ENCODE results near the gene VSIG10L. TPM values are rescaled to one million over a fixed set of nuclear protein-coding genes. Genes with fewer than 3 reads are reported as not detected.

The VSIG10L gene
- polyA plus RNA-seq (2013, experiment 1 of 2) = 5.8 TPM
- 5.4 TPM for polyA plus RNA-seq (2013, experiment 2 of 2)

- H3K27ac ChIP-seq (ENCODE audit: low read length, poor library complexity, severe bottlenecking) = no peak within 1 kb of the TSS
- H3K9me3 ChIP-seq (ENCODE audit: control insufficient read depth, low read length) = no peaks in the 10 kb centered on the region
- peak within 1 kb of the TSS in 1 of 2 experiments; percentile 87 for H2BK12ac ChIP-seq (ENCODE audit: low read length in 2 of 2)
- H3K4me1 ChIP-seq (ENCODE audit: control insufficient read depth, insufficient read depth, low read depth, low read length) = peaks cover 16% of the 10 kb centered on the region
- 81% methylated on average over 3 of the region's 3 CpGs for WGBS
- H3K79me1 ChIP-seq (replicated peaks; ENCODE audit: low read length, poor library complexity, severe bottlenecking) = no peaks in the 10 kb centered on the region
- DNase-seq = no peak
- peak within 1 kb of the TSS; percentile 45 for H4K91ac ChIP-seq (ENCODE audit: low read length)
- H3K36me3 ChIP-seq (ENCODE audit: control insufficient read depth in 1 of 2, insufficient read depth in 2 of 2, low read depth in 1 of 2, low read length in 2 of 2) = peaks cover 24 to 25% of the 10 kb centered on the region in 2 experiments
- peak within 1 kb of the TSS in 1 of 2 experiments; percentile 44 for H3K14ac ChIP-seq (ENCODE audit: low read length in 2 of 2)
- H3K9ac ChIP-seq (ENCODE audit: low read length) = peak within 1 kb of the TSS; percentile 80
- no peak within 1 kb of the TSS for H3K23ac ChIP-seq (ENCODE audit: low read length in 2 of 2)
- no peak within 1 kb of the TSS for H2AK5ac ChIP-seq (ENCODE audit: low read length, severe bottlenecking)
- no peak within 1 kb of the TSS for H3K4me3 ChIP-seq (ENCODE audit: insufficient read depth in 1 of 2, low read depth in 1 of 2, low read length in 2 of 2)
- no peak within 1 kb of the TSS for H3K4me2 ChIP-seq (ENCODE audit: low read length, poor library complexity, severe bottlenecking)
- H3K18ac ChIP-seq (ENCODE audit: low read depth in 1 of 2, low read length in 2 of 2) = no peak within 1 kb of the TSS
- H2BK5ac ChIP-seq (ENCODE audit: low read depth, low read length, poor library complexity, severe bottlenecking) = no peak within 1 kb of the TSS
- peak within 1 kb of the TSS; percentile 40 for H4K8ac ChIP-seq (ENCODE audit: low read length)
- peak within 1 kb of the TSS; percentile 77 for H2BK15ac ChIP-seq (ENCODE audit: low read depth, poor library complexity, severe bottlenecking)
- no peak within 1 kb of the TSS for H2BK120ac ChIP-seq (ENCODE audit: low read depth, low read length)
- H2AFZ ChIP-seq (ENCODE audit: low read depth, low read length) = no peak within 1 kb of the TSS
- no peak within 1 kb of the TSS for H3K4ac ChIP-seq (ENCODE audit: low read depth in 1 of 2, low read length in 2 of 2)
- peaks cover 0 to 3% of the 10 kb centered on the region in 2 experiments for H3K27me3 ChIP-seq (ENCODE audit: control insufficient read depth in 1 of 2, insufficient read depth in 1 of 2, low read length in 2 of 2)
These were observed at the start of gene VSIG10L for GRCh38 chr19:51341976-51342580. VSIG10L (minus strand) TSS chr19:51342139; CDS start chr19:51342124, 15 bp downstream.

GRCh38 chr19:51391073-51391611 is 49.2 kb upstream of the VSIG10L start:
- H2BK15ac ChIP-seq (ENCODE audit: low read depth, poor library complexity, severe bottlenecking) = no peak overlapping the region
- H4K91ac ChIP-seq (ENCODE audit: low read length) = no peak overlapping the region
- no peak overlapping the region for H4K8ac ChIP-seq (ENCODE audit: low read length)
- WGBS = 77% methylated on average over 6 of the region's 8 CpGs
- H3K4ac ChIP-seq (ENCODE audit: low read depth in 1 of 2, low read length in 2 of 2) = no peak overlapping the region
- no peak overlapping the region for H3K9ac ChIP-seq (ENCODE audit: low read length)
- H2AFZ ChIP-seq (ENCODE audit: low read depth, low read length) = no peak overlapping the region
- no peak overlapping the region for H3K27ac ChIP-seq (ENCODE audit: low read length, poor library complexity, severe bottlenecking)
- no peak overlapping the region for H3K23ac ChIP-seq (ENCODE audit: low read length in 2 of 2)
- no peak overlapping the region for H2BK5ac ChIP-seq (ENCODE audit: low read depth, low read length, poor library complexity, severe bottlenecking)
- H3K18ac ChIP-seq (ENCODE audit: low read depth in 1 of 2, low read length in 2 of 2) = no peak overlapping the region
- H2BK12ac ChIP-seq (ENCODE audit: low read length in 2 of 2) = no peak overlapping the region
- no peak overlapping the region for H2BK120ac ChIP-seq (ENCODE audit: low read depth, low read length)
- no peaks in the 10 kb centered on the region for H3K36me3 ChIP-seq (ENCODE audit: control insufficient read depth in 1 of 2, insufficient read depth in 2 of 2, low read depth in 1 of 2, low read length in 2 of 2)
- peaks cover 8% of the 10 kb centered on the region for H3K4me1 ChIP-seq (ENCODE audit: control insufficient read depth, insufficient read depth, low read depth, low read length)
- no peak overlapping the region for H2AK5ac ChIP-seq (ENCODE audit: low read length, severe bottlenecking)
- DNase-seq = no peak
- no peaks in the 10 kb centered on the region for H3K27me3 ChIP-seq (ENCODE audit: control insufficient read depth in 1 of 2, insufficient read depth in 1 of 2, low read length in 2 of 2)
- no peak overlapping the region for H3K4me2 ChIP-seq (ENCODE audit: low read length, poor library complexity, severe bottlenecking)
- H3K9me3 ChIP-seq (ENCODE audit: control insufficient read depth, low read length) = no peaks in the 10 kb centered on the region
- no peak overlapping the region for H3K14ac ChIP-seq (ENCODE audit: low read length in 2 of 2)
- H3K4me3 ChIP-seq (ENCODE audit: insufficient read depth in 1 of 2, low read depth in 1 of 2, low read length in 2 of 2) = no peak overlapping the region
- no peaks in the 10 kb centered on the region for H3K79me1 ChIP-seq (replicated peaks; ENCODE audit: low read length, poor library complexity, severe bottlenecking)

- H4K91ac ChIP-seq (ENCODE audit: low read length) = no peak overlapping the region
- WGBS = 93% methylated on average over 14 of the region's 14 CpGs
These were observed 47.2 kb upstream of the VSIG10L start for GRCh38 chr19:51389143-51389542.

GRCh38 chr19:51387924-51388389 is 46.0 kb upstream of the VSIG10L start, which contains the start of gene LIM2:
LIM2 (minus strand) TSS chr19:51387974; CDS start chr19:51387443, 531 bp downstream.
- Histone ChIP-seq H2AK5ac (ENCODE audit: low read length, severe bottlenecking) (no peak within 1 kb of the TSS), H3K23ac (ENCODE audit: low read length in 2 of 2) (no peak within 1 kb of the TSS), H2BK120ac (ENCODE audit: low read depth, low read length) (no peak within 1 kb of the TSS), H2BK15ac (ENCODE audit: low read depth, poor library complexity, severe bottlenecking) (no peak within 1 kb of the TSS), H3K9me3 (ENCODE audit: control insufficient read depth, low read length) (no peaks in the 10 kb centered on the region), H3K27me3 (ENCODE audit: control insufficient read depth in 1 of 2, insufficient read depth in 1 of 2, low read length in 2 of 2) (no peaks in the 10 kb centered on the region), H3K4me2 (ENCODE audit: low read length, poor library complexity, severe bottlenecking) (no peak within 1 kb of the TSS), H2BK12ac (ENCODE audit: low read length in 2 of 2) (no peak within 1 kb of the TSS), H3K27ac (ENCODE audit: low read length, poor library complexity, severe bottlenecking) (no peak within 1 kb of the TSS), H4K91ac (ENCODE audit: low read length) (no peak within 1 kb of the TSS), H3K4me3 (ENCODE audit: insufficient read depth in 1 of 2, low read depth in 1 of 2, low read length in 2 of 2) (no peak within 1 kb of the TSS), H2AFZ (ENCODE audit: low read depth, low read length) (no peak within 1 kb of the TSS), H2BK5ac (ENCODE audit: low read depth, low read length, poor library complexity, severe bottlenecking) (no peak within 1 kb of the TSS), H3K79me1 (replicated peaks; ENCODE audit: low read length, poor library complexity, severe bottlenecking) (no peaks in the 10 kb centered on the region), H3K14ac (ENCODE audit: low read length in 2 of 2) (no peak within 1 kb of the TSS), H3K4me1 (ENCODE audit: control insufficient read depth, insufficient read depth, low read depth, low read length) (no peaks in the 10 kb centered on the region), H4K8ac (ENCODE audit: low read length) (no peak within 1 kb of the TSS), H3K36me3 (ENCODE audit: control insufficient read depth in 1 of 2, insufficient read depth in 2 of 2, low read depth in 1 of 2, low read length in 2 of 2) (no peaks in the 10 kb centered on the region), H3K9ac (ENCODE audit: low read length) (no peak within 1 kb of the TSS), H3K18ac (ENCODE audit: low read depth in 1 of 2, low read length in 2 of 2) (no peak within 1 kb of the TSS), H3K4ac (ENCODE audit: low read depth in 1 of 2, low read length in 2 of 2) (no peak within 1 kb of the TSS)
- no peak for DNase-seq
- WGBS = 88% methylated on average over 15 of the region's 15 CpGs

More at GRCh38 chr19:51389143-51389542, 47.2 kb upstream of the VSIG10L start:
- Histone ChIP-seq H3K14ac (ENCODE audit: low read length in 2 of 2) (no peak overlapping the region), H2BK15ac (ENCODE audit: low read depth, poor library complexity, severe bottlenecking) (no peak overlapping the region), H2BK12ac (ENCODE audit: low read length in 2 of 2) (no peak overlapping the region), H4K8ac (ENCODE audit: low read length) (no peak overlapping the region), H3K36me3 (ENCODE audit: control insufficient read depth in 1 of 2, insufficient read depth in 2 of 2, low read depth in 1 of 2, low read length in 2 of 2) (no peaks in the 10 kb centered on the region), H2AK5ac (ENCODE audit: low read length, severe bottlenecking) (no peak overlapping the region), H3K4ac (ENCODE audit: low read depth in 1 of 2, low read length in 2 of 2) (no peak overlapping the region), H2BK120ac (ENCODE audit: low read depth, low read length) (no peak overlapping the region), H3K79me1 (replicated peaks; ENCODE audit: low read length, poor library complexity, severe bottlenecking) (no peaks in the 10 kb centered on the region), H3K9me3 (ENCODE audit: control insufficient read depth, low read length) (no peaks in the 10 kb centered on the region), H2BK5ac (ENCODE audit: low read depth, low read length, poor library complexity, severe bottlenecking) (no peak overlapping the region), H3K27ac (ENCODE audit: low read length, poor library complexity, severe bottlenecking) (no peak overlapping the region), H3K18ac (ENCODE audit: low read depth in 1 of 2, low read length in 2 of 2) (no peak overlapping the region), H3K9ac (ENCODE audit: low read length) (no peak overlapping the region), H3K27me3 (ENCODE audit: control insufficient read depth in 1 of 2, insufficient read depth in 1 of 2, low read length in 2 of 2) (no peaks in the 10 kb centered on the region), H3K4me2 (ENCODE audit: low read length, poor library complexity, severe bottlenecking) (no peak overlapping the region), H2AFZ (ENCODE audit: low read depth, low read length) (no peak overlapping the region), H3K4me3 (ENCODE audit: insufficient read depth in 1 of 2, low read depth in 1 of 2, low read length in 2 of 2) (no peak overlapping the region), H3K4me1 (ENCODE audit: control insufficient read depth, insufficient read depth, low read depth, low read length) (peaks cover 3% of the 10 kb centered on the region), H3K23ac (ENCODE audit: low read length in 2 of 2) (no peak overlapping the region)
- DNase-seq = no peak
